Uterus (tissue), 4 donors: Measurements from ENCODE around the gene MMUT. TPM values are rescaled to one million over a fixed set of nuclear protein-coding genes. Genes with fewer than 3 reads are reported as not detected.
"Not testable (repeated sequence)": the region's sequence is repeated elsewhere in the genome, so short reads cannot be mapped to it uniquely, and the experiment has no call there.

Experiments
- DNase-seq, 2 donors: peaks; one replicate each; pipeline ENCODE4 v3.0.0-alpha.2; 2019 to 2020
- H3K27ac ChIP-seq, 2 donors: fragments of 200-600 bp; sonication (generic); 1 replicate in 1 of 2; 2 replicates in 1 of 2; pipeline ENCODE4 v1.5.1; 2016 to 2018
- H3K27me3 ChIP-seq, 2 donors: fragments of 200-600 bp; sonication (generic); one replicate each; pipeline ENCODE4 v1.5.1; 2018 to 2019; ENCODE audit warnings: control low read depth in 1 of 2
- H3K36me3 ChIP-seq, 2 donors: fragments of 200-600 bp; sonication (generic); one replicate each; pipeline ENCODE4 v1.5.1; 2019; ENCODE audit warnings: control low read depth in 1 of 2
- H3K4me1 ChIP-seq, 2 donors: fragments of 200-600 bp; sonication (generic); one replicate each; pipeline ENCODE4 v1.5.1; 2018 to 2019; ENCODE audit warnings: control low read depth in 1 of 2
- H3K4me3 ChIP-seq, 2 donors: fragments of 200-600 bp; sonication (generic); 1 replicate in 1 of 2; 2 replicates in 1 of 2; pipeline ENCODE4 v1.5.1; 2018 to 2019; ENCODE audit warnings: mild to moderate bottlenecking in 1 of 2
- H3K9me3 ChIP-seq, 2 donors: fragments of 200-600 bp; sonication (generic); one replicate each; pipeline ENCODE4 v1.5.1; 2019; ENCODE audit warnings: control low read depth in 1 of 2
- CTCF ChIP-seq, 4 experiments: fragments of 200-600 bp in 2 of 4; fragments of 450-650 bp in 2 of 4; sonication (generic) in 2 of 4; IDR thresholded peaks; one replicate each; pipeline ENCODE4 v1.5.1; 2016 to 2019; ENCODE audit warnings: antibody characterized with exemption in 4 of 4, mild to moderate bottlenecking in 2 of 4, moderate library complexity in 1 of 4
- POLR2A ChIP-seq, 2 donors: fragments of 450-650 bp; IDR thresholded peaks; one replicate each; pipeline ENCODE4 v1.6.1; 2016; ENCODE audit warnings: antibody characterized with exemption in 2 of 2, mild to moderate bottlenecking in 1 of 2, moderate library complexity in 1 of 2
- intact Hi-C: fragments of 100-400 bp; cut with DNase I; formaldehyde crosslinking; loops from one replicate; pipeline ENCODE4 v1.15.1; 2023; ENCODE audit warnings: low total_unique reads
- total RNA-seq, 4 donors: library from RNA; depleted of rRNA in 3 of 4; stranded (reverse); fragments of >200 nt in 3 of 4; gene quantifications; one replicate each; pipeline versions ENCODE4 v1.1.0 to v1.2.4, GENCODE V29; 2014 to 2023
- donor health status: DM: yes; HTN: yes; CAD: no.

Gene MMUT
- total RNA-seq, 4 donors from 2014 or later: 4.1 to 31.4 (median 19.8) TPM

GRCh38 chr6:49499126-49499525 lies 36.1 kb upstream of the MMUT start:
- TF ChIP-seq CTCF (IDR thresholded peaks at IDR 0.05): no peak
- TF ChIP-seq POLR2A (IDR thresholded peaks at IDR 0.05): no peak
- no peaks in the 10 kb centered on the region for H3K36me3 ChIP-seq
- no peaks in the 10 kb centered on the region for H3K9me3 ChIP-seq
- no peaks in the 10 kb centered on the region for H3K4me1 ChIP-seq
- no peak for DNase-seq
- H3K27me3 ChIP-seq: no peaks in the 10 kb centered on the region
- no peak overlapping the region for H3K4me3 ChIP-seq
- intact Hi-C loops: no loop called here
- H3K27ac ChIP-seq: no peak overlapping the region

GRCh38 chr6:49497304-49497703 lies 34.3 kb upstream of the MMUT start:
- no peaks in the 10 kb centered on the region for H3K4me1 ChIP-seq
- H3K27ac ChIP-seq: no peak overlapping the region
- no peaks in the 10 kb centered on the region for H3K9me3 ChIP-seq
- no peaks in the 10 kb centered on the region for H3K36me3 ChIP-seq
- H3K27me3 ChIP-seq: no peaks in the 10 kb centered on the region
- intact Hi-C loops: no loop called here
- TF ChIP-seq CTCF (IDR thresholded peaks at IDR 0.05): no peak
- no peak for TF ChIP-seq POLR2A (IDR thresholded peaks at IDR 0.05)
- H3K4me3 ChIP-seq: no peak overlapping the region
- no peak for DNase-seq

GRCh38 chr6:49490633-49491032 lies 27.6 kb upstream of the MMUT start:
- Histone ChIP-seq H3K4me1 (no peaks in the 10 kb centered on the region), H3K4me3 (no peak overlapping the region), H3K27me3 (no peaks in the 10 kb centered on the region), H3K27ac (no peak overlapping the region), H3K9me3 (no peaks in the 10 kb centered on the region), H3K36me3 (no peaks in the 10 kb centered on the region)
- TF ChIP-seq POLR2A (IDR thresholded peaks at IDR 0.05): no peak
- TF ChIP-seq CTCF (IDR thresholded peaks at IDR 0.05): no peak
- intact Hi-C loops: no loop called here
- no peak for DNase-seq

- H3K27ac ChIP-seq, H3K4me3 ChIP-seq, H3K36me3 ChIP-seq, DNase-seq, H3K9me3 ChIP-seq, intact Hi-C loops, H3K4me1 ChIP-seq, H3K27me3 ChIP-seq: not testable (repeated sequence)
Measured at GRCh38 chr6:49483380-49483779, 20.3 kb upstream of the MMUT start.

GRCh38 chr6:49481846-49482245 lies 18.8 kb upstream of the MMUT start:
- DNase-seq, intact Hi-C loops, H3K27me3 ChIP-seq, H3K4me3 ChIP-seq, H3K36me3 ChIP-seq, H3K4me1 ChIP-seq, H3K27ac ChIP-seq, H3K9me3 ChIP-seq: not testable (repeated sequence)

- no peak for DNase-seq
- Histone ChIP-seq H3K4me3 (no peak overlapping the region), H3K27ac (no peak overlapping the region), H3K4me1 (no peaks in the 10 kb centered on the region), H3K9me3 (no peaks in the 10 kb centered on the region), H3K27me3 (no peaks in the 10 kb centered on the region), H3K36me3 (no peaks in the 10 kb centered on the region)
- intact Hi-C loops: no loop called here
- no peak for TF ChIP-seq CTCF (IDR thresholded peaks at IDR 0.05)
- no peak for TF ChIP-seq POLR2A (IDR thresholded peaks at IDR 0.05)
Measured at GRCh38 chr6:49479308-49479970, 16.4 kb upstream of the MMUT start.

- DNase-seq, H3K27me3 ChIP-seq, H3K4me3 ChIP-seq, H3K36me3 ChIP-seq, H3K4me1 ChIP-seq, intact Hi-C loops, H3K9me3 ChIP-seq, H3K27ac ChIP-seq: not testable (repeated sequence)
Measured at GRCh38 chr6:49476564-49476963, 13.5 kb upstream of the MMUT start.
